HT-29 (cell line): ENCODE results near the gene CTSC. TPM values are rescaled to one million over a fixed set of nuclear protein-coding genes. Genes with fewer than 3 reads are reported as not detected.
"Not testable (repeated sequence)": the region's sequence is repeated elsewhere in the genome, so short reads cannot be mapped to it uniquely, and the experiment has no call there.

Experiments used
- DNase-seq: peaks from one replicate; pipeline ENCODE4 v3.0.0-alpha.2; 2015; ENCODE audit warnings: low spot score
- total RNA-seq: library from RNA; depleted of rRNA; stranded (reverse); fragments of >200 nt; shearing (Covaris generic); gene quantifications from 2 replicates; pipeline ENCODE4 v1.2.3, GENCODE V29; 2014; rRNA removed

The CTSC gene
- total RNA-seq, 1 experiment from 2014 or later = 91.1 TPM

GRCh38 chr11:88284336-88285050 lies 53.0 kb downstream of the CTSC start:
- DNase-seq = no peak

GRCh38 chr11:88282747-88283515 lies 54.6 kb downstream of the CTSC start:
- DNase-seq = no peak

GRCh38 chr11:88281317-88281712 lies 56.2 kb downstream of the CTSC start:
- DNase-seq = peak; percentile 33

GRCh38 chr11:88280673-88281316 lies 56.7 kb downstream of the CTSC start:
- DNase-seq = no peak

- DNase-seq = no peak
Observed at GRCh38 chr11:88277349-88277915, 60.1 kb downstream of the CTSC start.

GRCh38 chr11:88275636-88276035 lies 61.9 kb downstream of the CTSC start:
- DNase-seq = no peak

- no peak for DNase-seq
Observed at GRCh38 chr11:88266919-88267318, 70.6 kb downstream of the CTSC start.

- no peak for DNase-seq
Observed at GRCh38 chr11:88266157-88266556, 71.4 kb downstream of the CTSC start.

- DNase-seq = no peak
Observed at GRCh38 chr11:88259431-88259830, 78.1 kb downstream of the CTSC start.

GRCh38 chr11:88252208-88252607 lies 85.3 kb downstream of the CTSC start:
- DNase-seq = no peak

GRCh38 chr11:88250566-88251242 lies 86.8 kb downstream of the CTSC start:
- DNase-seq = no peak

- no peak for DNase-seq
Observed at GRCh38 chr11:88249706-88250105, 87.8 kb downstream of the CTSC start.

GRCh38 chr11:88246696-88247095 lies 90.8 kb downstream of the CTSC start:
- no peak for DNase-seq

- DNase-seq = not testable (repeated sequence)
Observed at GRCh38 chr11:88245576-88245975, 92.0 kb downstream of the CTSC start.

Other genes starting within 250 kb of the CTSC start
- not detected in 2 replicates for gene RAB38, start 162.3 kb downstream of the CTSC start, total RNA-seq